Measurements from ENCODE around the gene ST8SIA1.
"Not testable (repeated sequence)": the region's sequence is repeated elsewhere in the genome, so short reads cannot be mapped to it uniquely, and the experiment has no call there.

Gene ST8SIA1
- 4.8 to 22.1 reads per million in 2 donors for total RNA-seq

- DNase-seq: peak; percentile 39
Observed at GRCh38 chr12:22334410-22335100, at the start of gene ST8SIA1. Gene ST8SIA1, minus strand, starts transcription at chr12:22334707. Its CDS starts 475 bp downstream, at chr12:22334232.

DNA sequence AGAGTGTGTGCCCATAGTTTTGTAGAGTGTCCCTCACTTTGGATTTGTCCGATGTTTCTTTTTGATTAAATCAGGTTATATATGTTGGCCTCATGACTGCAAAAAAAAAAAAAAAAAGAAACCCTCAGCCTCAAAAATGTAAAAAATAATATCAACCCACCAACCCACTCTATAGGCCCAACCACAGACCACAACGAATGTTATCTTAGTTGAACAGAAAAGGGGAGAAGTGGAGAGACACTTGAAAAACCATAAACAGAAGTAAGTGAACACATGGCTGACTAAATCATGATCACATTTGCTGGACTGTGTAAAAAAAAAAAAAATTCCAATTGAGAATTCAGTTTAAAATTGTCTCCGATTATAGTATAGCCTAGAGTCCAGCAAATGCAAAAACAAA, 45.5 kb upstream of the ST8SIA1 start:
- no peak for DNase-seq

DNA sequence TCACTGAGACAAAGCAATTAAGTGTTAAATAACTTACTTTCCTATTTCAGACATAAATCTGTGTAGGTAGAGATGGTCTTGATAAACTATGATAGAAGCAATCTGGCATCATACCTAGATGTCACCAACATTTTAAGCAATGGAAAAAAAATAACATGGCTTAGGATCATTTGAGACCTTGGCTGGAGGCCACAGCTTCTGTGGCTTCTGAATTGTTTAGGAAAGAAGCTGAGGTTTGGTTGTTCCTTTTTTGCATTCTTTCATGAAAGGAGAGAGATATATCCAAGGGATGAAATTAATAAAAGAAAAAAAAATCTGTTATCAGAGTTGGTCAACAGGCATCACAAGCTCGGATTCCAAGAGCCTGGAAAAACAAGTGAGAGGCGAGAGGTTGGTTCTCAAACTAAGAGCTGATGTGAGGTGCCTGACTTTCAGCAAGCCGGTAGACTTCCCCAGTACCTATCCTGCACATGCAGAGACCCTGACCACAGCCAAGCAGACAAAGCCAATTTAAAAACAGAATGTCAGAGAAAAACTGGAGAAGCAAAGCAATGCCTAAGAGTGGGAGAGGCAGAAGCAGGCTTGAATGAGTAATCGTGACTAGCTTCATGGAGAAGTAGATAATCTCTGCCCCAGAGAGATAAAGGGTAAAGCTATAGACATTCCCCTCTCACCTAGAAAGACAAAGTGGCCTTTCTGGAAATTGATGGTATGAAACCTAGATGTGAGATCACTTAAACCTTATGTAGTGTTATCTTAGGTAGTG, 43.4 kb upstream of the ST8SIA1 start:
- no peak for DNase-seq

GRCh38 chr12:22376596-22377150, 42.2 kb upstream of the ST8SIA1 start:
- DNase-seq: not testable (repeated sequence)

DNA sequence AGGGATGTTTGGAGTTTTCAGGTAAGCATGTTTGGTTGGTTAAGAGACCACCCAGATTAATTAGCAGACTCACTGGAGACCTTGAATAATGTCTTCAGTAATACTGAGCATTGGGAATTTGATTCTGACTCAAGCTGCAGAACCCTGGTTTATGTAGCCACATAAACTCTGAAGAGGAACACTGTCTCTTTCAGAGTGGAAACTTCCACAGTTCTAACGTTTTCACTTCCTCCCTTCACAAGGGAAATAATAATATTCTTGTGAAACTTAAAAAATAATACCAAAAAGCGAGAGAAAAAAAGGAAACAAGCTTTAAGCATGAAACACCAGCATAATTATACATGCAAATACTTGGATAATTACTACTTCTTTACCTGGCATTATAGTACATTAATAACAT, 40.0 kb upstream of the ST8SIA1 start:
- DNase-seq: no peak

GRCh38 chr12:22372277-22372837, 37.9 kb upstream of the ST8SIA1 start:
- DNase-seq: no peak

GRCh38 chr12:22366181-22366580, 31.7 kb upstream of the ST8SIA1 start:
- DNase-seq: no peak

DNA sequence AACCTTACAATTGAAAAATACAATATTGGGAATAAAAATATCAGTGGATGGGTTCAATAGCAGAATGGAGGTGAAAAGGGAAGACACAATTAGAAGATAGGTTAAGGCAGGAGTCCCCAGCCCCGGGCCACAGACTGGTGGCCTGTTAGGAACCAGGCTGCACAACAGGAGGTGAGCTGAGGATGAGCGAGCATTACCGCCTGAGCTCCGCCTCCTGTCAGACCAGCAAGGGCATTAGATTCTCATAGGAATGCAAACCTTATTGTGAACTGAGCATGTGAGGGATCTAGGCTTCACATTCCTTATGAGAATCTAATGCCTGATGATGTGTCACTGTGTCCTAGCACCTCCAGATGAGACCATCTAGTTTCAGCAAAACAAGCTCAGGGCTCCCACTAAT, 27.3 kb upstream of the ST8SIA1 start:
- no peak for DNase-seq

DNA sequence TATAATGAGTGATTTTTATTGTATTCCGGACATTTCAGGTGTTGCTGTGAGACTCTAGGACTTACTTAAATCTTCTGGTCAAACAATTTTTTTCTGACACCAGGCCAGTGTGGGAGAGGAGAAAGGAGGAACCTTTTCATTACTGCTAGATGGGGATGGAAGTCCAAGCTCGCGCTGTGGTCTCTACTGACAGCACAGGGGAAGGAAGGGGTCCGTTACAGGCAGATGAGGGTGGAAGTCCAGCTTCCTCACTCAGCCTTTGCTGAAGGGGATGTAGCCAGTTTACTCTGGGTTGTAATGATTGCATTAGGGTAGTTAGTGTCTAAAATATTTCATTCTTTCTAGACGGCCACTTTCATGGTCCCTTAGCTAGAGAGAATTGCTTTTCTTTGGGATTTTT, 26.3 kb upstream of the ST8SIA1 start:
- no peak for DNase-seq

- DNase-seq: no peak
Observed at GRCh38 chr12:22357531-22357930, 23.0 kb upstream of the ST8SIA1 start.

GRCh38 chr12:22356231-22356630, 21.7 kb upstream of the ST8SIA1 start:
- DNase-seq: no peak

DNA sequence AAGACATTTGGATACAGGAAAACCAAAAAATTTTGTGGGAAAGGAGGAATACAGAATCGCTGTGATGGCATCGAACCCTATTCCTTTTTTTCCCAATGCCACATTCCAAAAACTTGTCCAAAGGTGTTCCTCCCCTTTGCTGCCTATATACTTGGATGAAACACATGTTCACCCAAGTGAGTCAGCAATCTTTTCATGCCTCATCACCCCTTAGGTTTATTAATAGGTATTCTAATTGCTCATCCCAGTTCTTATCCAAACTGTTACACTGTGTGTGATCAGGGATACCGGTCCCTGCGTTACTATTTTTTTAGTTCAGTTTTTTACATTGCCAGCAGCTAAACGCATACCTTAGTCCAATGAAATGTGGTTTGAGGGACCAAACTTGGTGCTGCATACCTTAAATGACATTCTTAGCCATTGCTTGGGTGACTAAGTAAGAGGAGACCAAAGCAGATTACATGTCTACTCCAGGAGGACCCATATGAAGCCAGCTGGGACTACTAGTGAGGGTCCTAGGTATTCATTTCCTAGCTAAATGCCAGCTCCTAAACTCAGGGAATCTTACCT, 20.6 kb upstream of the ST8SIA1 start:
- no peak for DNase-seq

DNA sequence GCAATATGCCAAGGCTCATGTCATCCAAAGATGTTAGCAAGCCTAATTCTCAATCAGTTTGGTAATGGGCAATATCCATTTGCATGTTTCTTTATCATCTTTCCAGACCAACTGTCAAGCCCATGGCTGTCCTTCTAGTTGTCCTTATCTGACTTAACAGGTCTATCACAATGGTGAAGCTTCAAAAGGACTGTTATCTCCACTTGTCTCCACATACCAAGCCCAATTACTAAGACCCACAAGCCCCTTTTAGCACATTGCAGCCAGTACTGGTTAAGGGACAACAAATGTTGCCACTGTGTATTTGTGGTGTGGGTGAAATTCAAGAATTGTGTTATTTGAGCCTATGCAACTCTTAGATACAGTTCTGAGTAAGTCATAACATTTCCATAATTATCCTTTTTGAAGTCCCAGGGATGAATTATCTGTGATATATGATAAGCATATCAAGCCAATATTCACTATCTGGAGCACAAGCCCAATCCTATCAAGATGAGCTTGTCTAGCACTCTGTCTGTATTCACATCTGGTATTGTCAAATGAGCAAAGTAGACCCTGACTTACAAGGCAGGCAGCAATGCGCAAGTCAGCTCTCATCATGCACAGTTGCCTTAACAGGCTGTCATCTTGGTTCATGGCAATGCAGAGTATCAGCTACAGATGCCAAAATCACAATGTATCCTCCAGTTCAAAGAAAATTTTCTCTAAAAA, 19.3 kb upstream of the ST8SIA1 start:
- DNase-seq: no peak

DNA sequence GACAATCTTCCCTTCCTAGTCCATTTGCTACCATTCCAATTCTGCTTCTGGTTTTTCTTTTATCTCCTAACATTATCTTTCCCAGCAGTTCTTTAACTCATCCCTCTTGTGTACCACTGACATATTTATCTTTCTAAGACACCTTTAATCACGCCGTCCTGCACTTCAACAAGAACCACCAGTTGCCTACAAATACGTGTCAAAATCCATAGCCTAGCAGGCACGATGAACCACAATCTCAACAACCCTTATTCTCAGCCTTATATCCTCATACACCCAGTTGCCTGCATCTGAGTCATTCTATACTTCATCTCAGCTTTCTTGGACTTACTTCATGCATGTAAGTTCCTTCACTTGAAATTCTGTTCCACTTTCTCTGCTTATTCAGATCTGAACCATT, 16.4 kb upstream of the ST8SIA1 start:
- no peak for DNase-seq

DNA sequence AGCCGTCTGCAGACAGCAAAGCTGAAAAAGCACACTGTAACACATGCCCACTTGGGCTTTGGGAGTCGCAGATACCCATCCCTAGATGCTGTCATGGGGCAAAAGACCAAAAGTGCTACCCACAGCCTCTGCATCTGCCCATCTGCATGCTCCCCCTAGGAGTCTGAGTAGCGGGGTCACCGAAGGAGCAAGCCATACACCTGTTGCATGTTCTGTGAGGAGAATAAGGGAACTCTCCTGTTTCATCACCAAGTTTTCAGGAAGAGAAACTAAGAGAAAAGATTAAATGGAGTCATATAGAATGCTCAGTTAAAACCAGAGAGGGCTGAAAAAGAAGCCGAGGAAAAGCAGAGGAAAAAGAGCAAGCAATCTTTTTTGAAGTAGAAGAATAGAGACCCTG, 13.7 kb upstream of the ST8SIA1 start:
- DNase-seq: no peak

GRCh38 chr12:22340143-22340542, 5.6 kb upstream of the ST8SIA1 start:
- no peak for DNase-seq

- no peak for DNase-seq
Observed at GRCh38 chr12:22339691-22340090, 5.2 kb upstream of the ST8SIA1 start.

DNA sequence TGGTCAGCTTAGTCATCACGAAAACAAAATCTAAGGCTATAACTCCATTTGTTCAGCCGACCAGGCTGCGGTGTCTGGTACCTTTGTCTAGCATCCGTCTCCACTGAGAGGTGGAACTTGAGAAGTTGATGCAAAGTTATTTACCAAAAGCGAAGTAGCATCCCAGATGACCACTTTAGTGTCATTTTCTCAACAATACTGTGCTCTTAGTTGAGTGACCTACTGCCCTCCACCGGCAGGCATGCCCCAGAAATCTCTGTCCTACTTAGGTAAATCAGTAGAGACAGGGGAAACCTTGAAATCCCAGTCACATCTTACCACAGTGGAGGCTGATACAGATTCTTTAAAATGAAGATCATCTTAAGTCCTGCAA, 1.3 kb upstream of the ST8SIA1 start:
- no peak for DNase-seq

DNA sequence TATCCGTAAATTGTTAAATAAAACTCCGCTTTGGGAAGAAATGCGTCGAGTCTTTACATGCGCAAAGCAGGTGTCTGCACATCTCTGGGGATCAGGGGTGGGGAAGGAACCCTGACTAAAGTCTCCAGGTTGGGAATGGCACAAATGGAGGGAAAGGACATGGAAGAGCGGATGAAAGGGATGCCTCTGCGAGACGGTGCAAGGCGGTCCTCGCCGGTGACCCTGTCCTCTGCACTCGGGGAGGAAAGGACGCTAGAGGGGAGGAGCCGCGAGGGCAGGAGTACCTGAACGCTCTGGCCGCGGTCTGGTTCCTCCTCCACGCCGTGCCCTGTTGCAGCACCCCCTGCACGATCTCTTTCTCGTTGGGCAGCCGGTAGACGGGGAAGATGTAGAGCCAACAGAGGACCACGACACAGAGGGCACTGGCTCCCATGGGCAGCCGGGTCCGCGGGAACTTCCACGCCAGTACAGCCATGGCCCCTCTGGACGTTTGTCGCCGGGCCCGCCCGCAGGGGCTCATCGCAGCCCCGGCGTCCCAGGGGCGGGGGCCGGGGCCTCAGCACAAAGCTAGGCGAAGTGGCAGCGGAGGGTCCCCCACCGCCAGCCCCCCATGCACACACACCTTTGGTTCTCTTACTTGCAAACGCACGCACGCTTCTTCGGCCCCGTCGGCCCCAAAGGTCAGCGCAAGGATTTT, 646 bp downstream of the ST8SIA1 start:
- no peak for DNase-seq

DNA sequence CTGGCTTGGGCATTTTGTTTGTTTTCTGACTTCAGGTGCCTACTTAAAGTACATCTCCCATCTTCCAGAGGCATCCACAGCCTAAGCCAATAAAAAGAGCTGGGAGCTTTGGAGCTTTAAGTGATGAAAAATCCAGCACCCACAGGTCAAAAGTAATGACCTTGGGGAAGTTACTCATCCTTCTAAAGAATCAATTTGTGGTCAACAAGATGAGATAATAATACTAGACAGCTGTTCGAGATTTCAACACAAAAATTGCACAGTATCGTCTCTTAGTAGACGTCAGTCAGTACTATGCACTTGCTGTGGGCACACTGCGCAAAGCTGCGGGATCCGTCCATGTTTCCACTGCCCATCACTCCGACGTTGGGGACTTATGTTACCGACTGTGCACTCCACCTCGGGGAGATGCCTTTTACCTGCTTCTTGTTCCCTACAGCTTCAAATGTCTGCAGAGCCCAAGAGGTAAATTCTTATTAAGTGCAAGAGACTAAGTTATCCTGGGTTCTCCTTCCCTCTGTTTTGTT, 1.3 kb downstream of the ST8SIA1 start:
- DNase-seq: no peak

- no peak for DNase-seq
Observed at GRCh38 chr12:22332202-22332601, 2.3 kb downstream of the ST8SIA1 start.

DNA sequence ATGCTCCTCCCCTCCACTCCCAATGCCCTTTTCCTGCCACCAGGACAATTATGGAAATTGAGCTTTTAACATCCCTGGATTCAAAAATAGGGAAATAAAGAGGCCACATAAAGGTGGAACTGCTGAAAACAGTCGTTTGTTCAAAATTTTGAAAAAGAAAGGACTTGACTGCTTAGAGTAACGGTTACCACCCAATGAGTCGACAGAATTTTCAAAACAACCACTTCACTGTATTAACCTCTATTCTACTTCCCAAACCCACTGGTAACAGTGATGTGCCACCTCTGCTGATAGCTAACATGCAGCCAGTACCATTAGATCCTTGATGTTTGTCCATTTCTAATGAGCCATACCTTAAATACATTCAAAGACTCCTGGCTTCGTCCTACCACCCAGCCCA, 4.9 kb downstream of the ST8SIA1 start:
- no peak for DNase-seq

All from activated gamma-delta T cell (primary cell).